Fibroblast of the aortic adventitia (primary cell): Measurements from ENCODE around the gene ZNF709. TPM values are rescaled to one million over a fixed set of nuclear protein-coding genes. Genes with fewer than 3 reads are reported as not detected.
"Not testable (repeated sequence)": the region's sequence is repeated elsewhere in the genome, so short reads cannot be mapped to it uniquely, and the experiment has no call there.

ENCODE experiments used
- DNase-seq: peaks from one replicate; pipeline ENCODE4 v3.0.0-alpha.2; 2010; ENCODE audit warnings: low read depth
- H3K4me3 ChIP-seq: 2 replicates; pipeline ENCODE4 v1.5.1; 2011; ENCODE audit warnings: low read depth, mild to moderate bottlenecking, control low read depth, low read length, moderate library complexity
- total RNA-seq: library from RNA; depleted of rRNA; stranded (reverse); fragments of >200 nt; gene quantifications from 2 replicates; pipeline ENCODE4 v1.2.3, GENCODE V29; 2012; ENCODE audit warnings: low replicate concordance
- TF ChIP-seq, protein P1 (sequence below): IDR thresholded peaks from 2 replicates; pipeline ENCODE4 v1.5.1; 2011; ENCODE audit warnings: mild to moderate bottlenecking, low read length, control low read depth, inconsistent platforms; ENCODE audit not compliant: insufficient read depth

Gene ZNF709
- total RNA-seq, 1 donor, result 1.4 TPM

DNA sequence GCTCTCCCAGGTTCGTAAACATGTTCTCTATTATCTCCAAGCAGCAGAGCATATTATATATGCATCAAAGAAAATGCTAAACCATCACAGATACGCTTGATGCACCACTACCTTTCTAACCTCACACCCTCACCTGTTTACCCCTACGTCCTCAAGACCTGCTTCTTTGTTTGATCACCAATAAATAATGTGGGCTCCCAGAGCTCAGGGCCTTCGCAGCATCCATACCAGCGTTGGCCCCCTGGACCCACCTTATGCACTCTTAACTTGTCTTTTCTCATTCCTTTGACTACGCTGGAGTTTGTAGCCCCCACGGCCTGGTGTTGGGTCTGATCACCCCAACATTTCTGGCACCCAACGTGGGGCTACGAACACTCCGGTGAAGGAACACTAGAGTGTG lies 33.8 kb downstream of the ZNF709 start:
- TF ChIP-seq, protein P1, sequence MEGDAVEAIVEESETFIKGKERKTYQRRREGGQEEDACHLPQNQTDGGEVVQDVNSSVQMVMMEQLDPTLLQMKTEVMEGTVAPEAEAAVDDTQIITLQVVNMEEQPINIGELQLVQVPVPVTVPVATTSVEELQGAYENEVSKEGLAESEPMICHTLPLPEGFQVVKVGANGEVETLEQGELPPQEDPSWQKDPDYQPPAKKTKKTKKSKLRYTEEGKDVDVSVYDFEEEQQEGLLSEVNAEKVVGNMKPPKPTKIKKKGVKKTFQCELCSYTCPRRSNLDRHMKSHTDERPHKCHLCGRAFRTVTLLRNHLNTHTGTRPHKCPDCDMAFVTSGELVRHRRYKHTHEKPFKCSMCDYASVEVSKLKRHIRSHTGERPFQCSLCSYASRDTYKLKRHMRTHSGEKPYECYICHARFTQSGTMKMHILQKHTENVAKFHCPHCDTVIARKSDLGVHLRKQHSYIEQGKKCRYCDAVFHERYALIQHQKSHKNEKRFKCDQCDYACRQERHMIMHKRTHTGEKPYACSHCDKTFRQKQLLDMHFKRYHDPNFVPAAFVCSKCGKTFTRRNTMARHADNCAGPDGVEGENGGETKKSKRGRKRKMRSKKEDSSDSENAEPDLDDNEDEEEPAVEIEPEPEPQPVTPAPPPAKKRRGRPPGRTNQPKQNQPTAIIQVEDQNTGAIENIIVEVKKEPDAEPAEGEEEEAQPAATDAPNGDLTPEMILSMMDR, result no peak
- DNase-seq, result no peak
- no peak overlapping the region for H3K4me3 ChIP-seq

DNA sequence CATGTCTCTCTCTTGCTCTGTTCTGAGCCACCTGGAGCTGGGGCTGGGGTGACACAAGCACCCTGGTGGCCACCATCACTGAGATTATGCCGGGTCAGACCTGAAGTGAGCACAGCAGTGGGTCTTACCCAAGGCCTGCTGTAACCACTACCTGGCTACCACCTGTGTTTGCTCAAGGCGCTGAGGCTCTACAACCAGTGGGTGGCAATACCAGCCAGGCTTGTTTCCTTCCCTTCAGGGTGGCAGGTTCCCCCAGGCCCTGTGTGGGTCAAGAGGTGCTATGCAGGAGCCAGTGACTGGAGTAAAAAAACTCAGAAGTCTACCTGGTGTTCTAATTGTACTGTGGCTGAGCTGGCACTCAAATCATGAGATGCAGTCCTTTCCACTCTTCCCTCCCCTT lies 35.8 kb downstream of the ZNF709 start:
- H3K4me3 ChIP-seq, result no peak overlapping the region
- TF ChIP-seq, protein P1, result no peak
- DNase-seq, result no peak

DNA sequence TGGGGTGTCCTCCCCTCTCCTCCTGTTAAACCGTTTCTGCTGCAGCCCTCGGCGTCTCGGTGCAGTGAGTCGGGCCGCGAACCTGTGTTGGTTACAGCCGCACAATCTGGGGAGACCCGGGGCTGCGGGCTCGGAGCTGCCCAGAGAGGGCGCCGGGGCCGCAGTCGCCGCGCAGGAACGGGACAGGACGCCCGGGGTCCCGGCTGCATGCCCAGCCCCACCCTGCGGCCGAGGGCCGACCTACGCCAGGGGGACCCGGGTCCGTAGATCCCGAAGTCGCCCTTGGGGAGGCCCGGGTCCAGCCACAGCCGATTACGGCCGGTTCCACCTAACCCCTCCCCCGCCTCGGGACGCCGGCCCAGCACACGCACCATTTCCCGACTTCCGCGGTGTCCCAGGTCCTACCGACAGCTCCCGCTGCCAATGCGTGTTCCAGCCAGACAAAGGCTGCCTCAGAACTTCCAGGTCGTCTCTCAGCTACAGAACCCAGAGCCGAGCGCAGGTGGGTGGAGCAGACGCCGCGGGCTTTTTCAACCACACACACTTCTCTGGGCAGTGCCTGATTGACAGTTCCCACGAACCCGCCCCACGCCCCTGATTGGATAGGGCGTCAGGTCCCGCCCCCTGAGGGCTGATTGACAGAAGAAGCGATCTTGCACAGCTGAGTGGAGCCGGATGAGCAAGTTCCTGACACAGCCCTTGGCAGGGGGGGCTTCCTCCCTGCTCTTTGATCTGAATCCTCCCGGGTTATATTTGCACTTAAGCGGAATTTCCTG lies 43.9 kb downstream of the ZNF709 start, which contains the start of gene ZNF443:
Gene ZNF443 (minus strand): TSS at position 481 of the 776 bp plus-strand sequence. CDS start 107 bp downstream, at position 374.
- TF ChIP-seq, protein P1, result no peak
- H3K4me3 ChIP-seq, result peak within 1 kb of the TSS; percentile 82
- peak; percentile 96 for DNase-seq

DNA sequence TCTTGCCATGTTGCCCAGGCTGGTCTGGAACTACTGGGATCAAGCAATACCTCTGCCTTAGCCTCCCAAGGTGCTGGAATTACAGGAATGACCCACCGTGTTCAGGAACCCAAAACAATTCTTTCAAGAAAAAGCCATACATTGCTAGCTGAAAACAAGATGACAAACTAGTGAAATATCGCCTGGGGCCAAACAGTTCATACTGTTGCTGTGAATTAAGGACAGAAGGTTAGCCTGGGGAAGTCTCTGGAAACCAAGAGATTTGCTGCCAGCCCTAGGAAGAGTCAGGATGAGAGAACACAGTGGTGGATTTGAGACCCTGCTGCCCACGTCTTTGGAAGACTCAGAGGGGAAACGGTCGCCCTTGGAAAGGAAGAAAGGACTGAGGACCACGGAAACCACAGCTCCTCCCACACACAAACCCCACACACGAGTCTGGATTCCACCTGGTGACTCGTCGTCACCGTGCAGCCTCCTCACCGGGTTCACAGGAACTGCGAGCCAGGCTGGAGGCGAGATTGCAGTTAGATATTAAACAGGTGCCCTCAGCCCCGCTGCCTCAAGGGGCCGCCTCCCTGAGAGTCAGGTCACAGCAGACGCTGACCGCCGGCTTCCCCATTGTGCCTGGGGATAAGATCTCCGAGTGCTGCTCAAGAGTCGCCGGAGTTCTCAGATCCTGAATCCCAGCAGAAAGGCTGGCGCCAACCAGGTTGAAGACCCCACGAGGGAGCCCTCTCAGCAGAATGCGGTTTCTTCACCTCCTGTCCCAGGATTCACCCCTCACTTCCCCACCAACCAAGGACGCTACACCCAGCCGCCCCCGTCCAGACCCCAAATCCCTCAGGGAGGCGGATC lies 44.7 kb downstream of the ZNF709 start:
- peak; percentile 1 for DNase-seq
- peak overlapping the region; percentile 82 for H3K4me3 ChIP-seq

DNA sequence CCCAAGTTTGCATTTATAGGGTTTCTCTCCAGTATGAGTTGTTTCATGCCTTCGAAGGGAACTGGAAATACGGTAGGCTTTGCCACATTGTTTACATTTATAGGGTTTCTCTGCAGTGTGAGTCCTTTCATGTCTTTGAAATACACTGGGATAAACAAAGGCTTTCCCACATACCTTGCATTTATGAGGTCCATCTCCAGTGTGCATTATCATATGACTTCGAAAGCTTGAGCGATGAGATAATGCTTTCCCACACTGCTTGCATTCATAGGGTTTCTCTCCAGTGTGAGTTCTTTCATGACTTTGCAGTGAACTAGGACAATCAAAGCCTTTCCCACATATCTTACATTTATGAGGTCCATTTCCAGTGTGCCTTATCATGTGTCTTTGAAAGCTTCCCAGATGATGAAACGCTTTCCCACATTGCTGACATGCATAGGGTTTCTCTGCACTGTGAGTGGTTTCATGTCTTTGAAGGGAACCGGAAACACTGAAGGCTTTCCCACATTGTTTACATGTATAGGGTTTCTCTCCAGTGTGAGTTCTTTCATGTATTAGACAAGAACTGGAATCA lies 53.8 kb downstream of the ZNF709 start:
- not testable (repeated sequence) for DNase-seq, H3K4me3 ChIP-seq

DNA sequence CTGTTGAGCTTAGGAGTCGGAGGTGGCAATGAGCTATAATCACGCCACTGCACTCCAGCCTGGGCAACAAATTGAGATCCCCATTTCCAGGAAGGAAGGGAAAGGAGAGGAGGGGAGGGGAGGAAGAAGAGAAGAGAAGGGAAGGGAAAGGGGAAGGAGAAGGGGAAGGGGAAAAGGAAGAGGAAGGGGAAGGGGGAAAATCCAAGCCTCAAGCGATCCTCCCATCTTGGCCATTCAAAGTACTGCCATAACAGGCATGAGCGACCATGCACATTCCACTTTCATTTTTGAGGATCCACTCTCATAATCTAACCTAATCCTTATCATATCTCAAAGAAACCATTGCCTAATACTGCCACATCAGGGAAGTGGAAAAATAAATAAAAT lies 58.7 kb downstream of the ZNF709 start:
- TF ChIP-seq, protein P1, result no peak
- no peak for DNase-seq

DNA sequence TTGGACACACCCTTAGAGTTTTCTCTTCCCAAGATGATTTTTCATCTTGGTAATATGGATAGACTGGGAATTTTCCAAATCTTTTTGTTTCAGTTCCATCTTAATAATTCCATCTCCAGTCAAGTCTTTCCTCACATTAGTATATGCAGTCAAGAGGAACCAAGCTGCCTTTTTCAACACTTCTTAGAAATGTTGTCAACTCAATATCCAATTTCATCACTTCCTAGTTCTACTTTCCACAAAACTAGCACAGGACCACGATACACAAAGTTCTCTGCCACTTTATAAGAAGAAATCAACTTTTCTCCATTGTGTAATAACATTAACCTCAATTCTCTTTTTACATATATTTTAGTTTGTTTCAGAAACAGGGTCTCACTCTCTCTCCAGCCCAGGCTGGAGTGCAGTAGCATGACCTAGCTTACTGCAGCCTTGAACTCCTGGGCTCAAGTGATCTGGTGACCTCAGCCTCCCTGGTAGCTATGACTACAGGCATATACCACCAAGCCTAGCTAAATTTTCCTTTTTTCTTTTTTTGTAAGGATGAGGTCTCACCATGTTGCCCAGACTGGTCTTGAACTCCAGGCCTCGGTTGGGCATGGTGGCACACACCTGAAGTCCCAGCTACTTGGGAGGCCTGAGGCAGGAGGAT lies 59.3 kb downstream of the ZNF709 start:
- H3K4me3 ChIP-seq, result no peak overlapping the region
- TF ChIP-seq, protein P1, result no peak
- no peak for DNase-seq

More for the DNA sequence above, 58.7 kb downstream of the ZNF709 start:
- no peak overlapping the region for H3K4me3 ChIP-seq

DNA sequence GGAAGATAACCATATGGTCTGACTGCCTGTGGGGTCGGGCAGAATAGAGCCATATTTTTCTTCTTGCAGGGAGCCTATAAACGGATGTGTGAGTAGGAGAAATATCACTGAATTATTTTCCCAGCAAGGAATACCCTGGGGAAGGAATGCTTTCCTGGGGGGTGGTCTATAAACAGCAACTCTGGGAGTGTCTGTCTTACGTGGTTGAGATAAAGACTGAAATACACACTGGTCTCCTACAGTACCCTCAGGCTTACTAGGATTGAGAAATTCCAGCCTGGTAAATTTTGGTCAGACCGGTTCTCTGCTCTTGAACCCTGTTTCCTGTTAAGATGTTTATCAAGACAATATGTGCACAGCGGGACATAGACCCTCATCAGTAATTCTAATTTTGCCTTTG lies 67.3 kb downstream of the ZNF709 start:
- DNase-seq, H3K4me3 ChIP-seq: not testable (repeated sequence)
